ENCODE measurements around the gene MRPS23. TPM values are rescaled to one million over a fixed set of nuclear protein-coding genes. Genes with fewer than 3 reads are reported as not detected.

Gene MRPS23
- total RNA-seq, 1 donor from 2014 or later, result 24.0 TPM

GRCh38 chr17:57803021-57803420 is 46.8 kb downstream of the MRPS23 start:
- DNase-seq (ENCODE audit: low read depth in 2 of 2), result no peak

GRCh38 chr17:57801044-57801711 is 48.7 kb downstream of the MRPS23 start:
- no peak for DNase-seq (ENCODE audit: low read depth in 2 of 2)

GRCh38 chr17:57794841-57795240 is 55.0 kb downstream of the MRPS23 start:
- DNase-seq (ENCODE audit: low read depth in 2 of 2), result no peak

GRCh38 chr17:57788725-57789124 is 61.1 kb downstream of the MRPS23 start:
- DNase-seq (ENCODE audit: low read depth in 2 of 2), result no peak

GRCh38 chr17:57785022-57785421 is 64.8 kb downstream of the MRPS23 start:
- DNase-seq (ENCODE audit: low read depth in 2 of 2), result no peak

Other genes with a start within 250 kb of the MRPS23 start
- not detected in 2 replicates for gene CCDC182, start 104.7 kb downstream of the MRPS23 start, total RNA-seq
- 3.2 and 4.6 TPM in 2 replicates for gene CUEDC1, start 105.4 kb upstream of the MRPS23 start, total RNA-seq
- gene VEZF1, start 138.2 kb upstream of the MRPS23 start, total RNA-seq, result 18.7 and 23.0 TPM in 2 replicates
- 300 and 316 TPM in 2 replicates for gene SRSF1, start 157.2 kb upstream of the MRPS23 start, total RNA-seq
- 8.5 and 14.7 TPM in 2 replicates for gene DYNLL2, start 233.4 kb upstream of the MRPS23 start, total RNA-seq

All from lung microvascular endothelial cell (primary cell).